DND-41 (cell line): ENCODE data around the gene PHACTR3.

ENCODE experiments used
- ATAC-seq: fragments of 200-7000 bp; cut with Tn5 transposase; 3 replicates; pipeline ENCODE4 v1.9.1; 2021; ENCODE audit warnings: low read depth; ENCODE audit not compliant: insufficient read depth
- DNase-seq: peaks from one replicate; pipeline ENCODE4 v3.0.0-alpha.2; 2020
- H2AFZ ChIP-seq: 2 replicates; pipeline ENCODE4 v1.6.0; 2012; ENCODE audit warnings: low read depth, low read length
- H3K27ac ChIP-seq: 2 replicates; pipeline ENCODE4 v1.5.1; 2012; ENCODE audit warnings: low read length, inconsistent platforms
- H3K27me3 ChIP-seq: fragments of 200-600 bp; sonication (generic); 2 replicates; pipeline ENCODE4 v1.6.0; 2012; ENCODE audit warnings: low read length, mild to moderate bottlenecking, inconsistent platforms; ENCODE audit not compliant: insufficient read depth, poor library complexity
- H3K36me3 ChIP-seq: 2 replicates; pipeline ENCODE4 v1.5.1; 2012; ENCODE audit warnings: low read length, inconsistent platforms; ENCODE audit not compliant: insufficient read depth
- H3K4me1 ChIP-seq: 2 replicates; pipeline ENCODE4 v1.5.1; 2012; ENCODE audit warnings: mild to moderate bottlenecking, low read length; ENCODE audit not compliant: insufficient read depth
- H3K4me2 ChIP-seq: 2 replicates; pipeline ENCODE4 v1.6.0; 2012; ENCODE audit warnings: mild to moderate bottlenecking, moderate library complexity, low read length, inconsistent platforms; ENCODE audit not compliant: insufficient read depth
- H3K4me3 ChIP-seq, 2 experiments: fragments of 200-600 bp in 1 of 2; shearing (Covaris generic) in 1 of 2; 2 replicates each; pipeline ENCODE4 v1.5.1; 2012 to 2016; ENCODE audit warnings: inconsistent platforms in 2 of 2, low read length in 2 of 2, mild to moderate bottlenecking in 2 of 2, low read depth in 1 of 2, moderate library complexity in 1 of 2
- H3K79me2 ChIP-seq: 2 replicates; pipeline ENCODE4 v1.6.0; 2012; ENCODE audit warnings: low read length, inconsistent platforms; ENCODE audit not compliant: insufficient read depth
- H3K9ac ChIP-seq: 2 replicates; pipeline ENCODE4 v1.6.0; 2012; ENCODE audit warnings: low read depth, mild to moderate bottlenecking, inconsistent platforms, low read length, moderate library complexity
- H3K9me3 ChIP-seq: 2 replicates; pipeline ENCODE4 v1.5.1; 2012; ENCODE audit warnings: low read length, moderate library complexity, mild to moderate bottlenecking, inconsistent platforms; ENCODE audit not compliant: insufficient read depth, severe bottlenecking
- H4K20me1 ChIP-seq: 2 replicates; pipeline ENCODE4 v1.6.0; 2012; ENCODE audit warnings: low read length; ENCODE audit not compliant: insufficient read depth
- CTCF ChIP-seq: IDR thresholded peaks from 2 replicates; pipeline ENCODE4 v1.5.1; 2012; ENCODE audit warnings: borderline replicate concordance, low read length, moderate library complexity, mild to moderate bottlenecking; ENCODE audit not compliant: poor library complexity, severe bottlenecking; ENCODE audit errors: extremely low read depth
- EZH2 ChIP-seq: IDR thresholded peaks from 3 replicates; pipeline ENCODE4 v1.6.1; 2012; ENCODE audit warnings: borderline replicate concordance, low read depth, mild to moderate bottlenecking, moderate library complexity, low read length, inconsistent platforms; ENCODE audit not compliant: severe bottlenecking

PHACTR3 gene

GRCh38 chr20:59825944-59826759 lies 221.8 kb downstream of the PHACTR3 start:
- H4K20me1 ChIP-seq: no peaks in the 10 kb centered on the region
- no peak overlapping the region for H2AFZ ChIP-seq
- no peak for TF ChIP-seq CTCF
- TF ChIP-seq EZH2: no peak
- peaks cover 20% of the 10 kb centered on the region for H3K27me3 ChIP-seq
- no peaks in the 10 kb centered on the region for H3K9me3 ChIP-seq
- ATAC-seq (no peak), DNase-seq (no peak)
- no peaks in the 10 kb centered on the region for H3K36me3 ChIP-seq
- no peak overlapping the region for H3K4me2 ChIP-seq
- H3K9ac ChIP-seq: no peak overlapping the region
- no peak overlapping the region for H3K27ac ChIP-seq
- no peak overlapping the region for H3K4me3 ChIP-seq
- no peaks in the 10 kb centered on the region for H3K4me1 ChIP-seq
- H3K79me2 ChIP-seq: no peaks in the 10 kb centered on the region

DNA sequence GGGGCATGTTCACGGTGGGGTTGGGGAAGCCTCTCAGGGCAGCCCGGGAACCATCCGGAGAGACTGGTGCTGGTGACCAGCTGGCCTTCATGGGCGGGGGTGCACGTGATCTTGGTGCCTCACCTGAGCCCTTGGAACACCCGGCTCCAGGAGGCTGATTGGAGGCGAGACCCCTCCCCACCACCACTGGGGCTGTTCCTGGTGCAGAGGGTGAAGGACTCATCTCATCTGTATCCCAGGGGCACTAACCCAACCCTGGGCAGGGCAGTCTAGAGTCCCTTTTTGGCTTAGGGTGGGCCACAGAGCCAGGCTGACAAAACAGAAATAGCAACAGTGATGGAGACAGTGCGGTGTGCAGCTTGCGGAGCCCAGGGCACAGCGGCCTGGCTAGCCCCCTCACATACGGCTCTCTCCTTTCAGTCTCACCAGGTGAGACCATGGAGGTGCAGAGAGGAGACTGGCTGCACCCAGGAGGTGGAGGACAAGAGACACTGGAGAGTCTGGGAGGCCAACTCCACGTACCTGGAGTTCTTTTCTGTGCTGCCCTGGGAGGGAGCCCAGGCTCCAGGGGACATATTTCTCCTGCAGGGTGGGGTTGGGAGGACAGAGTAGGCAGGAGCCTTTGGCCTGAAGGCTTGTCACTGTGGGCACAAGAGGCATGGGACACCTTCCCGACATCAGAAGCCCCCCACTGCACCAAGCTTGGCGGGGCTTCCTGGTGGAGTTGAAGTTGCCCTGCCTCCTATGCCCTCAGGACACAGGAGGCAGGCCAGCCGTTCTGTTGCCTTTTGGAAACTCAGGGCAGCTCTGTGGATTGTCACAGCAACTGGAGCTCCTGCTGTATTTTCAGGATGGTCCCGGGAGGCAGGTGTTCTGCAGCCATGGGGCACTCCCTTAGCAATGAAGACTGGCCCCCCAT lies 223.1 kb downstream of the PHACTR3 start:
- Histone ChIP-seq H3K27ac (no peak overlapping the region), H3K79me2 (no peaks in the 10 kb centered on the region), H3K9me3 (no peaks in the 10 kb centered on the region), H3K4me1 (no peaks in the 10 kb centered on the region), H3K36me3 (no peaks in the 10 kb centered on the region), H2AFZ (no peak overlapping the region), H3K27me3 (peaks cover 20% of the 10 kb centered on the region), H3K4me3 (no peak overlapping the region), H3K9ac (no peak overlapping the region), H3K4me2 (no peak overlapping the region), H4K20me1 (no peaks in the 10 kb centered on the region)
- DNase-seq (no peak), ATAC-seq (no peak)
- no peak for TF ChIP-seq EZH2
- no peak for TF ChIP-seq CTCF

DNA sequence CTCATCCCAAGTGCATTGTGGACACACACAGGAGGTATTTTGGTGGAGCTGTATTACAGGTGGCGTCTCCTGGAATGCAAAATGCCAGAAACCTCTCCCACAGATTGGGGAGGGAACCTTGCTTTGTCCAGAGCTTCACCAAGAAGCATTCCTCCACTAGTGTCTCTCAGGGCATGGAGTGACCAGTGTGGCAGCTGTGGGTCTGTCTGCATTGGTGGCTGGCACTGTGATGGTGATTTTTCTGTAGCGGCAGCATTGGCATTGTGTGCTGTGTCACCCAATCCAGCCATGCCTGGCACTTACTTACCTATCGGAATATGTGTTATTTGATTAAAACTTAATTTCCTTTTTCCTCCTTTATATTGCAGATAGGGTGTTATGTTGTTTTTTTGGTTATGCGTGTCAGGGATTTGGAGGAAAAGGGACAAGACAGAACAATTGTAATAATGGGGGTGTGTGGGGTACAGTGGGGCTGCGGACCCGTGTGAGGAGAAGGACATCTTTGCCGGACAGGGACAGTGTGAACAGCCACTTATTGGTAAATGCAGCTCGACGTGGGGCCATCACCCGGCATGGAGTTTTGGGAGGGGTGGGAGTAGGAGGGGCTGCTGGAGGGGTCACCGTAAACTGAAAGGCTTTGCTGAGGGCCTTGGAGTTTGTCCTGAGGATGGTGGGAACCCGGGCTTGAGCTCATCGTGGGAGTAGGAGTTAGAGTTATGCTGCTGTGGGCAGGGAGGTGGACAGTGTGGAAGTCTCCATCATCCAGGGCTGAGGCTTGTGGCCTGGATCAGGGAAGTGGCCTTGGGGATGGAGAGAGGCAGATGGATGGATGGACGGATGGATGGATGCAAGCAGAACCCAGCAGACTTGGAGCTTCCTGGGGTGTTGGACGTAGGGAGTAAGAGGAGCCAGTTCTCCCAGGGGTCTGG lies 224.0 kb downstream of the PHACTR3 start:
- H3K79me2 ChIP-seq: no peaks in the 10 kb centered on the region
- ATAC-seq (no peak), DNase-seq (no peak)
- H4K20me1 ChIP-seq: no peaks in the 10 kb centered on the region
- no peak overlapping the region for H3K27ac ChIP-seq
- no peaks in the 10 kb centered on the region for H3K36me3 ChIP-seq
- H3K4me1 ChIP-seq: no peaks in the 10 kb centered on the region
- H3K9ac ChIP-seq: no peak overlapping the region
- H3K4me3 ChIP-seq: no peak overlapping the region
- no peak overlapping the region for H2AFZ ChIP-seq
- H3K4me2 ChIP-seq: no peak overlapping the region
- peaks cover 22% of the 10 kb centered on the region for H3K27me3 ChIP-seq
- TF ChIP-seq EZH2: no peak
- TF ChIP-seq CTCF: no peak
- H3K9me3 ChIP-seq: no peaks in the 10 kb centered on the region
